ENCODE measurements around the gene RNF208. TPM values are rescaled to one million over a fixed set of nuclear protein-coding genes. Genes with fewer than 3 reads are reported as not detected.

The RNF208 gene
- total RNA-seq, 4 donors from 2014 or later = 0.88 to 2.4 (median 1.9) TPM; not detected in 1

- TF ChIP-seq, protein P1, sequence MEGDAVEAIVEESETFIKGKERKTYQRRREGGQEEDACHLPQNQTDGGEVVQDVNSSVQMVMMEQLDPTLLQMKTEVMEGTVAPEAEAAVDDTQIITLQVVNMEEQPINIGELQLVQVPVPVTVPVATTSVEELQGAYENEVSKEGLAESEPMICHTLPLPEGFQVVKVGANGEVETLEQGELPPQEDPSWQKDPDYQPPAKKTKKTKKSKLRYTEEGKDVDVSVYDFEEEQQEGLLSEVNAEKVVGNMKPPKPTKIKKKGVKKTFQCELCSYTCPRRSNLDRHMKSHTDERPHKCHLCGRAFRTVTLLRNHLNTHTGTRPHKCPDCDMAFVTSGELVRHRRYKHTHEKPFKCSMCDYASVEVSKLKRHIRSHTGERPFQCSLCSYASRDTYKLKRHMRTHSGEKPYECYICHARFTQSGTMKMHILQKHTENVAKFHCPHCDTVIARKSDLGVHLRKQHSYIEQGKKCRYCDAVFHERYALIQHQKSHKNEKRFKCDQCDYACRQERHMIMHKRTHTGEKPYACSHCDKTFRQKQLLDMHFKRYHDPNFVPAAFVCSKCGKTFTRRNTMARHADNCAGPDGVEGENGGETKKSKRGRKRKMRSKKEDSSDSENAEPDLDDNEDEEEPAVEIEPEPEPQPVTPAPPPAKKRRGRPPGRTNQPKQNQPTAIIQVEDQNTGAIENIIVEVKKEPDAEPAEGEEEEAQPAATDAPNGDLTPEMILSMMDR (IDR thresholded peaks at IDR 0.05; ENCODE audit: low read depth) = no peak
These were observed 43.0 kb downstream of the RNF208 start for GRCh38 chr9:137178939-137179630.

DNA sequence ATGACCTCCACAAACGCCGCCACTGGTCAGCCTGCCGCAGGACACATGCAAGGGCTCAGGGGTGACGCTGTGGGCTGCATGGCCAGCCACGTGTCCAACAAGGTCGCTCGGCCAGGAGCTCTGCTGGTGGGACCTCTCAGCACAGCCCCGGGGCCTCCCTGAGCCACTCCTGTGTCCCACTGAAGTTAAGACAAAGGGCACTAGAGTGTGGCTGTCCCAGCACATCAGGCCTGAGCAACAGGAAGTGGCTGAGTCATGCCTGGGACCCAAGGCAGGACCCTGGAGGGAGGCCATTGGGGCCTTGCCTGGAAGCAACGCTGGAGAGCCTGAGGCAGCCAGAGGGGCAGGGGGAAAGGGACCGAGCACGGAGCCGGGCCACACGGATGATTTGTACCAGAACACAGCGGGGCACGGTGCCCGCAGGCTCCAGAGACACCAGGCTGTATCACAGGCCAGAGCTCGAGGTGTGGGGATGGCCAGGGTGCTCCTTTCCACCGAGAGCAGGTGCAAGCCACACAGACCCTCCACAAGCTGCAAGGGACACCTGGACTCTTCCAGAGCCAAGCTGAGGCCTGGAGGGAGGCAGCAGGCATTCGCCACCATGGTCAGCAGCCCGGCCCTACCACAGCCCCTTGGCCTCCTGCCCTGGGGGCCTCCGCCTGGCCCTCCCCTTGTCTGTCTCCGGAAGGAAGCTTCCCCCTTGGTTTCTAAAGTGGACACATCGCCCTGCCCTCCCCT, 43.7 kb downstream of the RNF208 start:
- TF ChIP-seq, protein P1 (IDR thresholded peaks at IDR 0.05; ENCODE audit: low read depth) = no peak

DNA sequence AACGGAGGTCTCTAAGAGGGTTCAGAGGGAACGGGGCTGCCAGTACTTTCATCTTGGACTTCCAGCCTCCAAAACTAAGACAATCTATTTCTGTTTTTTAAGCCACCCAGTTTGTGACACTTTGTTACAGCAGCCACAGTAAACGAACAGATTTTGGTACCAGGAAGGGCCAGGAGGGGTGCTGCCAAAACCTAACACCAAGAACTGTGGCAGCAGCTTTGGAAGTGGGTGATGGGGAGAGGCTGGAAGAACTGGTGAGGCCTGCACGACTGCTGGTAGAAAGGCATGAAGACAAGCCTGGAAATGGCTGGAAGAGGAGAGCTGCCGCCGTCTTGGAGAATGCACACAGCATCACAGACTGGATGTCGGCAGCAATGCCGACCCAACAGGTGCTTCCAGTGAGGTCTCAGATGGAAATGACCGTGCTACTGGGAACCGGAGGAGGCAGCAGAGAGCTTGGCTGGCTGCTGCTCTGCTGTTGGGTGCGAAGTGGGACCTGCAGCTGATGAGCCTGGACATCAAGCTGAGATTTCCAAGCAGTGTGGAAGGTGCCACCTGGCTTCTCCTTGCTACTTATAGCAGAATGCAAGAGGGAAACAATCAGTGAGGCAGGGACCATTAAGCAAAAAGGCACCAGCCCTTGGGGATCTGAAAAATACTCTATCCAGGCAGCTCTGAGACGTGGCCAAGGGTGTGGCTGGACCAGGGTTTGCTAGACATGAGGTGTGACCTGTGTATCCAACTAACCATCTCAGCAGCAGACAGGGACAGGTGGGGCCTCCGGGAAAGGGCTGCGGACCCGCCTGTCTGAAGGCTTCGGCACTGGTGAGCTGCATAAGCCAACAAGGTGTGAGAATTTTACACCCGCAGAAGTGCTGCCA, 45.5 kb downstream of the RNF208 start:
- TF ChIP-seq, protein P1 (IDR thresholded peaks at IDR 0.05; ENCODE audit: low read depth) = no peak

DNA sequence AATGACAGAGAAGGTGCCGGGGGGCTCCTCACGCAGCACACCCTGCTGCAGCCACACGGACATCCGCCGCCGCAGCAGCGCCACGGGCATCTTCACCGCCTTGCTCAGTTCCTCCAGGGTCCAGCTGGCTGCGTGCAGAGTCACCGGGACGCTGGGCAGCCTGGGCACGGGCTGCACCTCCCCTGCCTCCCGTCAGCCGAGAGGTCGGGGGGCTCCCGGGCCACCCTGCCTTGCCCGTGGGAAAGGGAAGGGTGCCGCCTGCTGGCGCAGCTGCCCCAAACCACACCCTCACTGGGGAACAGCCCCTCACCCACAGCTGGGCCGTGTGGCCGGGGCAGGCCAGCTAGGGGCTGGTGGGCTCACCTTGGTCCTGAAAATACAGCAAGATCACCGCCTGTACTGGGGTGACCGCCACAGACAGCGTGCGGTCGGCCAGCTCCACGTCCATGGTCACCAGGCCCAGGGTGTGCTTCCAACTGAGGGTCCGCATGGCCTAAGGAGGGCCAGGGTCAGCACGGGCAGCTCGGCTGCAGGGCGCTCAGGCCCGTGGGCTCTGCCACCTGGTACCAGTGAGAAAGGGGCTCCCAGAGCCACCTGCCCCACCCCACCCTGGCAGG, 46.6 kb downstream of the RNF208 start:
- TF ChIP-seq, protein P1 (IDR thresholded peaks at IDR 0.05; ENCODE audit: low read depth) = no peak

DNA sequence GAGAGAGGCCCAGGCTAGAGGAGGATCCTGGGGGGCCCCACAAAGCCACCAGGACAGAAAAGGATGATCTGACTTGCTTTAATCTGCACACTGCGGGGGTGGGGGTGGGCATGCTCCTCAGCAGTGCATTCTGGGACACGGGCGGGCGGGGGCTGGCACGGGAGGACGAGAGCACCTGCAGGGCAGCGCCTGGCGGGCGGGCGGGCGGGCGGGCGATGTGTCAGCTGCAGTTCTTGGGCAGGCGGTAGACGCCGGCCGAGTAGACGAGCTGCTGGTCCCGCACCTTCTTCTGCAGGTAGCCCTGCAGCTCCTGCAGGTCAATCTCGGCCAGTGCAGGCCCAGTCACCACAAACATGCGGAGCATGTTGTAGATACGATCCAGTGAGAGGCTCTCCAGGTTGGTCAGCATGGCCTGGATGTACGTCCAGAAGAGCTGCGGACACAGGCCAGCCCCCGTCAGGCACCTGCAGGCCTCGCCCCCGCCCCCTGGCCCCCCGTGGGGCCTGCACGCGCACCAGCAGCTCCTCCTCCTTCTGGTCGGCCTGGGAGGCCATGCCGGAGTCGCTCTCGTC, 47.2 kb downstream of the RNF208 start:
- TF ChIP-seq, protein P1 (IDR thresholded peaks at IDR 0.05; ENCODE audit: low read depth) = no peak

- TF ChIP-seq, protein P1 (IDR thresholded peaks at IDR 0.05; ENCODE audit: low read depth) = no peak
These were observed 48.0 kb downstream of the RNF208 start for GRCh38 chr9:137173796-137174664.
